ENCODE data around the gene ARMC3. TPM values are rescaled to one million over a fixed set of nuclear protein-coding genes. Genes with fewer than 3 reads are reported as not detected.

Gene ARMC3
- polyA plus RNA-seq, 3 donors, result not detected

DNA sequence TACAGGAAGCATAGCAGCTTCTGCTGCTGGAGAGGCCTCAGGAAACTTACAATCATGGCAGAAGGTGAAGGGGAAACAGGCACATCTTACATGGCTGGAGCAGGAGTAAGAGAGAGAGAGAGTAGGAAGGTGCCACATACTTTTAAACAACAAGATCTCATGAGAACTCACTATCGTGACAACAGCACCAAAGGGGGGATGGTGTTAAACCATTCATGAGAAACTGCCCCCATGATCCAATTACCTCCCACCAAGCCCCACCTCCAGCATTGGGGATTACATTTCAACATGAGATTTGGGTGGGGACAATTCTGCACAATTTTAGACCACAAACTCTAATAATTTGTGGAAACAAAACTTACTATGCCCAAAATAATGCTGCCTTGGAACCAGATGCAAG is 16.8 kb upstream of the ARMC3 start:
- no peak overlapping the region for H3K27ac ChIP-seq (ENCODE audit: low read depth in 1 of 2, low read length in 2 of 2)

GRCh38 chr10:22911889-22912762 is 15.7 kb upstream of the ARMC3 start:
- H3K9me3 Mint-ChIP-seq, result peaks cover 16 to 29% (median 20%) of the 10 kb centered on the region in 7 donors
- Histone ChIP-seq H4K20me1 (ENCODE audit: insufficient read depth, low read length) (no peaks in the 10 kb centered on the region), H3K79me2 (ENCODE audit: insufficient read depth, low read length) (no peaks in the 10 kb centered on the region), H3K4me2 (replicated peaks; ENCODE audit: extremely low read depth, low read length, poor library complexity, severe bottlenecking) (no peak overlapping the region), H3K27ac (ENCODE audit: low read depth in 1 of 2, low read length in 2 of 2) (no peak overlapping the region), H3K27me3 (ENCODE audit: control insufficient read depth in 2 of 2, insufficient read depth in 2 of 2, low read length in 2 of 2) (no peaks in the 10 kb centered on the region), H3K4me3 (replicated peaks in 1 of 3; ENCODE audit: low read depth in 2 of 3, low read length in 3 of 3) (no peak overlapping the region), H3K9me3 (replicated peaks in 1 of 2; ENCODE audit: control insufficient read depth in 1 of 2, insufficient read depth in 1 of 2, low read length in 2 of 2) (peaks cover 9% of the 10 kb centered on the region in 2 donors), H3K4me1 (ENCODE audit: control insufficient read depth in 1 of 2, insufficient read depth in 2 of 2, low read length in 2 of 2) (no peaks in the 10 kb centered on the region), H3K9ac (ENCODE audit: insufficient read depth, low read length, poor library complexity, severe bottlenecking) (no peak overlapping the region), H3K36me3 (replicated peaks in 1 of 2; ENCODE audit: control insufficient read depth in 1 of 2, insufficient read depth in 2 of 2, low read length in 2 of 2) (no peaks in the 10 kb centered on the region), H2AFZ (ENCODE audit: insufficient read depth, low read depth, low read length, poor library complexity, severe bottlenecking) (no peak overlapping the region)
- no CpG with 5 or more reads among the region's 10 CpGs for WGBS (ENCODE audit: insufficient coverage)
- DNase-seq, result no peak
- TF ChIP-seq, protein P1, sequence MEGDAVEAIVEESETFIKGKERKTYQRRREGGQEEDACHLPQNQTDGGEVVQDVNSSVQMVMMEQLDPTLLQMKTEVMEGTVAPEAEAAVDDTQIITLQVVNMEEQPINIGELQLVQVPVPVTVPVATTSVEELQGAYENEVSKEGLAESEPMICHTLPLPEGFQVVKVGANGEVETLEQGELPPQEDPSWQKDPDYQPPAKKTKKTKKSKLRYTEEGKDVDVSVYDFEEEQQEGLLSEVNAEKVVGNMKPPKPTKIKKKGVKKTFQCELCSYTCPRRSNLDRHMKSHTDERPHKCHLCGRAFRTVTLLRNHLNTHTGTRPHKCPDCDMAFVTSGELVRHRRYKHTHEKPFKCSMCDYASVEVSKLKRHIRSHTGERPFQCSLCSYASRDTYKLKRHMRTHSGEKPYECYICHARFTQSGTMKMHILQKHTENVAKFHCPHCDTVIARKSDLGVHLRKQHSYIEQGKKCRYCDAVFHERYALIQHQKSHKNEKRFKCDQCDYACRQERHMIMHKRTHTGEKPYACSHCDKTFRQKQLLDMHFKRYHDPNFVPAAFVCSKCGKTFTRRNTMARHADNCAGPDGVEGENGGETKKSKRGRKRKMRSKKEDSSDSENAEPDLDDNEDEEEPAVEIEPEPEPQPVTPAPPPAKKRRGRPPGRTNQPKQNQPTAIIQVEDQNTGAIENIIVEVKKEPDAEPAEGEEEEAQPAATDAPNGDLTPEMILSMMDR (IDR thresholded peaks at IDR 0.05), result no peak
- H3K36me3 Mint-ChIP-seq, result no peaks in the 10 kb centered on the region
- H3K4me1 Mint-ChIP-seq, result no peaks in the 10 kb centered on the region
- H3K4me3 Mint-ChIP-seq, result no peak overlapping the region
- intact Hi-C loops (cut with micrococcal nuclease), result no loop called here
- no peak overlapping the region for H3K27ac Mint-ChIP-seq
- peaks cover 0 to 2% (median 0%) of the 10 kb centered on the region in 3 donors for H3K27me3 Mint-ChIP-seq (ENCODE audit: low read depth in 3 of 3)

More for the DNA sequence above, 16.8 kb upstream of the ARMC3 start:
- Histone ChIP-seq H3K4me1 (ENCODE audit: control insufficient read depth in 1 of 2, insufficient read depth in 2 of 2, low read length in 2 of 2) (no peaks in the 10 kb centered on the region), H2AFZ (ENCODE audit: insufficient read depth, low read depth, low read length, poor library complexity, severe bottlenecking) (no peak overlapping the region), H3K4me3 (replicated peaks in 1 of 3; ENCODE audit: low read depth in 2 of 3, low read length in 3 of 3) (no peak overlapping the region), H3K4me2 (replicated peaks; ENCODE audit: extremely low read depth, low read length, poor library complexity, severe bottlenecking) (no peak overlapping the region), H3K36me3 (replicated peaks in 1 of 2; ENCODE audit: control insufficient read depth in 1 of 2, insufficient read depth in 2 of 2, low read length in 2 of 2) (no peaks in the 10 kb centered on the region), H4K20me1 (ENCODE audit: insufficient read depth, low read length) (no peaks in the 10 kb centered on the region), H3K9me3 (replicated peaks in 1 of 2; ENCODE audit: control insufficient read depth in 1 of 2, insufficient read depth in 1 of 2, low read length in 2 of 2) (peaks cover 9% of the 10 kb centered on the region in 2 donors), H3K27me3 (ENCODE audit: control insufficient read depth in 2 of 2, insufficient read depth in 2 of 2, low read length in 2 of 2) (no peaks in the 10 kb centered on the region), H3K79me2 (ENCODE audit: insufficient read depth, low read length) (no peaks in the 10 kb centered on the region), H3K9ac (ENCODE audit: insufficient read depth, low read length, poor library complexity, severe bottlenecking) (no peak overlapping the region)
- TF ChIP-seq, protein P1 (IDR thresholded peaks at IDR 0.05), result no peak
- intact Hi-C loops (cut with micrococcal nuclease), result no loop called here
- no peaks in the 10 kb centered on the region for H3K4me1 Mint-ChIP-seq
- H3K9me3 Mint-ChIP-seq, result peaks cover 14 to 28% (median 19%) of the 10 kb centered on the region in 7 donors
- H3K4me3 Mint-ChIP-seq, result no peak overlapping the region
- H3K27ac Mint-ChIP-seq, result no peak overlapping the region
- no peaks in the 10 kb centered on the region for H3K36me3 Mint-ChIP-seq
- H3K27me3 Mint-ChIP-seq (ENCODE audit: low read depth in 3 of 3), result peaks cover 0 to 2% (median 0%) of the 10 kb centered on the region in 3 donors
- no peak for DNase-seq
- no CpG with 5 or more reads among the region's 1 CpG for WGBS (ENCODE audit: insufficient coverage)
